Measurements from ENCODE around the gene CDR2.
"Not testable (repeated sequence)": the region's sequence is repeated elsewhere in the genome, so short reads cannot be mapped to it uniquely, and the experiment has no call there.

Gene CDR2

DNA sequence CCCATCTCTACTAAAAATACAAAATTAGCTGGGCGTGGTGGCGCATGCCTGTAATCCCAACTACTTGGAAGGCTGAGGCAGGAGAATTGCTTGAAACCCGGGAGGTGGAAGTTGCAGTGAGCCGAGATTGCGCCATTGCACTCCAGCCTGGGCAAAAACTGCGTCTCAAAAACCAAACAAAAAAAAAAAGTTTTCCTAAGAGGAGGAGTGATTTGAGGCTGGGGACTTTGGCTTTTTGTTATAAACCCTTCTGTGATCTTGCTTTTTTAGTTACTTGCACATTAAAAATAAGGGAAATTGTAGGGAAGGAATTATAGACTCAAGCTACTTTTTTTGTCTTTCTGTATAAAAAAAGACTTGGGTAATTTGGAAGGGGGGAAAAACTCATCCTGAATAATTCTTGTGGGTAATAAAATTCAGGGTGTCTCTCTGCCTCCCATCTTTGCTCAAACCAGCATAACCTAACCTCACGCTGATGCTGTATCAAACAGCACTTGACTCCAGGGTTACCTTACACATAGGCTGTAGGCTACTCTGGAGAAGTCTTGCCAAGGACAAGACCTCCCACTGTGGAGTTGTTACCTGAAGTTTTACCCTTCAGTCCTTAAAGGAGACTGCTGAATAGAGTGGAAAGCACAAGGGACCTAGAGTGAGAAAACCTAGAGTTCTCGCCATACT lies 1.7 kb upstream of the CDR2 start:
- DNase-seq (ENCODE audit: low read depth): no peak

DNA sequence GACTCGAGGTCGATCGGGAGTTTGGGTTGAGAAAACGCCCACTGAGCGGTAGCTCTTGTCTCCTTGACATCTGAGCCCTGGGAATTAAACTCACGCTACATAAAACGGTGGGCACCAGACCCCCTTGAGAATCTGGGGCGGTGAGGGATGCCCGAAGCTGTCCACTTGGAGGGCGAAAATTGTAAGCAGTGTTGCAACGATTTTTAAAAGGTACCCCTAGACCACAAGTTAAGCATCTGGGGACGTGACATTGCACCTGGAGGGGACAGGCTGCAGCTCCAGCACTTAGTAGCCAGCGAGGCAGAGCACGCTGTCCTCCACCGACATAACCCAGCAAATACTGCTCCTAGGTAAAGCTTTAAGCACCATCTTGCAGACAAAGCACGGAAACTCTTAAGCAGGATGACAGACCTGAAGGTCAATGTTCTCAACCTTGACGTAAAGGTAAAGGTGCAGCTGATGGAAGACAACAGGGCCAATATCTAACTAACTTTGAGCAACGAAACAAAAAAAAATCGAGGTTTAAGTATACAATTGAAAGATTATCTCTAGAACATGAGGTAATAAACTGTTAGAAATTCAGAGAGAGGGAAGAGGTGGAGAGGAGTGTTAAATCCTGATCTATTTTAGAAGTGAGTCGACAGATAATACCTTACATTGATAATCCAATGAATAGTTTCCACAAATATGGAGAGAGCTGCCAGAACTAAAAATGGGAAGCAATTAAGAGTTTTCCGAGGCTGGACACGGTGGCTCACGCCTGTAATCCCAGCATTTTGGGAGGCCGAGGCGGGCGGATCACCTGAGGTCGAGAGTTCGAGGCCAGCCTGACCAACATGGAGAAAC lies 921 bp upstream of the CDR2 start:
- no peak for DNase-seq (ENCODE audit: low read depth)

- no peak for DNase-seq (ENCODE audit: low read depth)
These were observed 633 bp downstream of the CDR2 start for GRCh38 chr16:22373662-22374310.

DNA sequence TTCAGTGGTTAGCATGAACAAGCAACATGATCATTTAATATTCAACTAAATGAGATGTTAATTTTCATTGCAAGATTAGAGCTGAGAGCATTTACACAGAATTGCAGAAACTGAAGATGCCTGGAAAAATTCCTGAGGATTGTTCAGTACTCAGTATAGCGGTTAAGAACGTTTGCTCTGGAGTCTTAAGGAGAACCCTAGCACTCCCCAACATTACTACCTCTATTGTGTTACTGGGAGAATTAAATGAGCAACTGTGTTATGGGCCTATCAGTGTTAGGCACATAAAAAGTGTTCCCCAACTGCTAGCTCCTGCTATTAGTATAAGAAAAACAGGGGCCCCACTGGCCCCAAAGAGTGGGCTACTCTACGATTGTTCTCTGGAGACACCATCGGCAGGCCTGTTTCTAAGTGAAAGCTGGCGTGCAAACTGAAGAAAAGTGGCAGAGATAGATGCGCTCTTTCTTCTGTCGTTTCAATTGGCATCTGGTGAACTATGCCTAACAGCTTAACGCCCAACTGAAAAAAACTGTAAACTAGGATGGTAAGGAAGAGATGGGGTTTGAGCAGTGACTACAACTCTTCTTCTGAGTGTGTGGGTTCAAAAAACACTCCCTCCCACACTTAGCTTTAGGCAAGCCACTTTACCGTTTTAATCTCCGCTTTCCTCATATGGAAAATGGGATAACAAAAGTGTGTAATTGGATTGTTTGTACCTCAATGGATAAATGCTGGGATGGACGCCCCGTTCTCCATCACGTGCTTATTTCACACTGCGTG lies 1.3 kb downstream of the CDR2 start:
- DNase-seq (ENCODE audit: low read depth): no peak

DNA sequence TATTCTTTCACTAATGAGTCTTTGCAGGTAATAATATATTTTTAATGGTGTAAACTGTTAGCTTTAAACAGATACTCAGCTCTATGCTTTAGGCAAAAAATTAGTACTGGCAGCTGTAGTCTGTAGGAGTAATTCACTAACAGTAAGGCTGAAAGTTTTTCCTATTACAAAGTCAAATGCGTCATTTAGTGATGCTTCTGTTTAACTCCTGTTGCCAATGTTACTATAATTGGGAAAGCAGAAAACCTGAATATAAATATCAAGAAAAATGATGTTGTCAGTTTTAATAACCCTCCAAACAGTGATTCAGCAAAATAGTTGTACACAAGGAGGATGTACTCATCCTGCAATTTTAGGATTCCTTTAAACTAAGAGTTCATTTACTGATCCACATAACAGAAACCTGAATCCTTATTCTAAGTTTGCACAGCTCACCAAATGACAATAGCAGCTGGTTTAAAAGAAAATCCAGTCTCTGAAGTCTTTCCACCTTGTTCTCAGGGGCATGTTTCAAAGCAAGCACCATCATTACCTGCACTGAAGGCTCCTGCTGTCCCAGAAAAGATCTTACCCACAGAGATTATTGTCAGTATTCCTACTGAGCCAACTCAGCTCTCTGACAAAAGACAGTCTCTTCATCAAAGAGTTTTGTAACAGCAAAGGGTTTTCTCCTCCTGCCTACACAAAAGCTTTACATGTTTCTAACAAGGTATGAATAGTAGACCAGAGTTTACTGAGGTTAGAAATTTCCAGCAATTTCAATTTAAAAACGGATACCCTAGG lies 4.2 kb downstream of the CDR2 start:
- no peak for DNase-seq (ENCODE audit: low read depth)

- no peak for DNase-seq (ENCODE audit: low read depth)
These were observed 5.1 kb downstream of the CDR2 start for GRCh38 chr16:22369221-22369811.

DNA sequence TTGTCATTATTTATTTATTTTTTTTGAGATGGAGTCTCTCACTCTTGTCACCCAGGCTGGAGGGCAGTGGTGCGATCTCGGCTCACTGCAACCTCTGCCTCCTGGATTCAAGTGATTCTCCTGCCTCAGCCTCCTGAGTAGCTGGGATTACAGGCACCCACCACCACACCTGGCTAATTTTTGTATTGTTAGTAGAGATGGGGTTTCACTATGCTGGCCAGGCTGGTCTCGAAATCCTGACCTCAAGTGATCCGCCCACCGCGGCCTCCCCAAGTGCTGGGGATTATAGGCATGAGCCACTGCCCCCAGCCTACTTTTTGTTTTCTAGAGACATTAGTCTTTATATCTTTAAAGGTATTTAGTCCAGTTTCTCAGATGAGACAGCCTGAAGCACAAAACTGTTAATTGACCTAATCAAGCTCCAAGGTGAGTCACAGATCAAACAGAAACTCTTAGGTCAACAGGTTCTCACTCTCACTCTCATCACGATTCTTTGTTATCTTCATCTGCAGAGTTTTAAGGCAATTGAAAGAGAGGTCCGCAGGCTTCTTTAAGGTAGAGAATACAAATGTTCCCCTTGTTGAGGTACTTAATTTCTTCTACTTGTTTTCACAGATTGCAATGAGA lies 6.1 kb downstream of the CDR2 start:
- not testable (repeated sequence) for DNase-seq (ENCODE audit: low read depth)

GRCh38 chr16:22366889-22367288 lies 7.5 kb downstream of the CDR2 start:
- no peak for DNase-seq (ENCODE audit: low read depth)

DNA sequence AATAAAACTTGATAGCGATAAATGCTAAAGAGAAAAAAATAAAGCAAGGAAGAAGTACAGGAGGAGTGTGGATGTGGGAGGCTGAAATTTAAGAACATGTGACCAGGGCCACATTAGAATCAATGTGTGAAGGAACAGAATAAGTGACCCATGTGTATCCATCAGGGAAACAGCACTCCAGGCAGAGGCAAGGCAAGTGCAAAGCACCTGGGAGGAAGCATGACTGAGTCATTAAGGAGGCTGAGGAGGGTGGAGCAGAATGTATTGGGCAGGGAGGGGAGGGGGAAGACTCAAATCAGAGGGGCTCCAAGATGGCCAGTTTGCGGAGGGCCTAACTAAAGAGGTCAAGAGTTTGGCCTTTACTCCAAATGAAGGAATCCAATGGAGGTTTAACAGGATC lies 8.0 kb downstream of the CDR2 start:
- no peak for DNase-seq (ENCODE audit: low read depth)

DNA sequence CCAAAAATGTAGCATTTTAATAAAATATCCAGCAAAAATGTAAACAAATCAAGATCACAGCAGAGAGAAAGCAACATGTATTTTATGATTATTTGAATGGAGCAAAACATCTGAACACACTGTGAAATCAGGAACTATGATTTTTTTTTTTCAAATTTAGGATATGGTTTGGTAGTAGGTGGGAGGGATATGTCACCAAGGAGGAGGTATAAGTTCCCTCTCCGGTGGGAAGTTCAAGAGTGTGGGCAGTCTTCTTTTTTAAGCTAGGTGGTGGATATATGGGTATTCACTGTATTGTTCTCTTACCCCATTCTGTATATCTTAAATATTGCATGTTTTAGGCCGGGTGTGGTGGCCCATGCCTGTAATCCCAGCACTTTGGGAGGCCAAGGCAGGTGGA lies 10.2 kb downstream of the CDR2 start:
- DNase-seq (ENCODE audit: low read depth): no peak

- DNase-seq (ENCODE audit: low read depth): no peak
These were observed 13.3 kb downstream of the CDR2 start for GRCh38 chr16:22360963-22361659.

DNA sequence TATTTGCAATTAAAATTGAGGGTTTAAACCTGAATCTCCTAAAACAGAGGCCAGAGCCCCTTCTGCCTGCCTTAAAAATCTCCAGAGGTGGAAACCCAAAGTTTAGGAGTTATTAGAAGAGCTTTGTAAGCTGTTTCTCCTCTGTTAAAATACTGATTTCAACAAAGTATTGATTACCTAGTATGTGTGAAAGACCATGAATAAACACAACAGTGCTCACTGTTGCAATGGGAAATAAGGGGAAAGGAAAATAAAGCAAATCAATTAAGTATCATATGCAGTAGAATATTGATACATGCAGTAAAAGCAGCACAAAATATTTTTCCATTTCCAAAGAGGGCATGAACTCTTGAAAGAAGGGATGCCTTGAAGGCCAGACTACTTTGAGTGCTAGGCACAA lies 14.7 kb downstream of the CDR2 start:
- no peak for DNase-seq (ENCODE audit: low read depth)

GRCh38 chr16:22358000-22358399 lies 16.4 kb downstream of the CDR2 start:
- DNase-seq (ENCODE audit: low read depth): no peak

GRCh38 chr16:22357635-22357971 lies 16.8 kb downstream of the CDR2 start:
- no peak for DNase-seq (ENCODE audit: low read depth)

DNA sequence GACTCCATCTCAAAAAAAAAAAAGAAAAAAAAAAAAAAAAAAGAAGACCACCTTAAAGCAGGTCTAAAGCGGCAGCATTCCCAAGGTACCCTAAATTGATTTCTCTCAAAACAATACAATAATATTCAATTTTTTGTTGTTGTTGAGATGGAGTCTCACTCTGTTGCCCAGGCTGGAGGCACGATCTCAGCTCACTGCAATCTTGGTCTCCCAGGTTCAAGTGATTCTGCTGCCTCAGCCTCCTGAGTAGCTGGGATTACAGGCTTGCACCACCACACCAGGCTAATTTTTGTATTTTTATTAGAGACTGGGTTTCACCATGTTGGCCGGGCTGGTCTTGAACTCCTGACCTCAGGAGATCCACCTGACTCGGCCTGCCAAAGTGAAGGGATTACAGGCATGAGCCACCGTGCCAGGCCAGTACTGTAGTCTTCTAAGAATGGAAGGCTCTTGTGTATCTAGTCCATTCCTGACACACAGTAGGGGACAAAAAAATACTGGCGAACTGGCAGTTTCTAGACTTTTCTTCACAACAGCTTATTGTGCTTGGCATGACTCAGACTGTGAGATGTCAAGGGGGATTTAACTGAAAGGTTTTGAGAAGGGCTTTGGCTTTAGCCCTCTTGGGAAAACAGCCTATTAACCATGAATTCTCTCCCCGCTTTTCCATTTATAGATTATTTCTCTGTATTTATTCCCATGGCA lies 17.3 kb downstream of the CDR2 start:
- no peak for DNase-seq (ENCODE audit: low read depth)

- DNase-seq (ENCODE audit: low read depth): no peak
These were observed 18.9 kb downstream of the CDR2 start for GRCh38 chr16:22355487-22355908.

DNA sequence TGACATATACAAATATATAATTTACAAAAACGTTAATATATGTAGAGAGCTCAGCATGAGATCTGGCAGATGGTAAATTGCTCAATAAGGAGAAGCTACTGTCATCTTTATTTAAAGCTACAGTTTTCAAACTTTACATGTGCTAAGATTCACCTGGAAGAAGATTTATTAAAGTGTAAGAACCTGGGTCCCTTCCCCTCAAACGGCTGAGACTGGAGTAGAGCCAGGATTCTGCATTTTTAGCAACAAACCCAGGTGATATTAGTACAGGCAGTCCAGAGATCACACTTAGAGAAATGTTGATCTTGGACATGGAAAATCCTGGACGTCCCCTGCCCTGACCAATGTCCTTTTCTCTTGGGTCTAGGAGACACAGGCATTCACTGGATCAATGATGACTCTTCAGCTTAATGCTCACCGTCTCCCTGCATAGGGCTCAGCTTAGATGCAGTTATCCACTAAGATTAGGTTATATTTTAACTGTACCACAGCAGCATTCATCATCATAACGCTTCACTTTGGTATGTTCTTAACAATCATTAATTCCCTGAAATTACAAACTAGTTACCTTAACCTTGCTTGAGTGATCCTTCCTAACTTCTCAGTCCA lies 20.4 kb downstream of the CDR2 start:
- no peak for DNase-seq (ENCODE audit: low read depth)

- DNase-seq (ENCODE audit: low read depth): no peak
These were observed 21.1 kb downstream of the CDR2 start for GRCh38 chr16:22353191-22353919.
